IMR-90 (cell line): ENCODE measurements around the gene MERTK. TPM values are rescaled to one million over a fixed set of nuclear protein-coding genes. Genes with fewer than 3 reads are reported as not detected.

Source experiments
- ATAC-seq: fragments of 200-7000 bp; cut with Tn5 transposase; 2 replicates; pipeline ENCODE4 v1.9.1; 2020; ENCODE audit warnings: low read depth, mild to moderate bottlenecking, moderate library complexity
- BruUV-seq: library from RNA; stranded (reverse); fragments of 400-500 nt; replicated peaks from 2 replicates; lab custom pipeline; 2021; lab: Mats Ljungman, UMichigan
- CTCF ChIA-PET: fragments of 300-600 bp; formaldehyde crosslinking; extraction: SDS; loops from one replicate; lab custom pipeline; 2021; ENCODE audit warnings: antibody characterized with exemption; lab: Yijun Ruan, JAX
- POLR2A ChIA-PET: fragments of 300-600 bp; sonication (Branson Sonifier 250); formaldehyde crosslinking; loops from one replicate; lab custom pipeline; 2022; ENCODE audit warnings: antibody characterized with exemption; ENCODE audit not compliant: unreplicated experiment; lab: Charles Lee
- DNase-seq: peaks from one replicate; pipeline ENCODE4 v3.0.0; 2013
- H2AFZ ChIP-seq: replicated peaks from 2 replicates; pipeline ENCODE3; 2013; ENCODE audit warnings: low read length, mild to moderate bottlenecking; ENCODE audit not compliant: poor library complexity
- H2AK5ac ChIP-seq: 2 replicates; pipeline ENCODE4 v1.6.1; 2013; ENCODE audit warnings: low read depth, low read length, inconsistent platforms
- H2AK9ac ChIP-seq: replicated peaks from 2 replicates; pipeline ENCODE3; 2013; ENCODE audit warnings: mild to moderate bottlenecking, low read depth, low read length, moderate library complexity; ENCODE audit not compliant: poor library complexity
- H2BK120ac ChIP-seq: 2 replicates; pipeline ENCODE4 v1.6.1; 2013; ENCODE audit warnings: low read depth, low read length, inconsistent platforms
- H2BK15ac ChIP-seq: 3 replicates; pipeline ENCODE4 v1.6.1; 2013; ENCODE audit warnings: low read depth, low read length, inconsistent platforms
- H2BK20ac ChIP-seq: 2 replicates; pipeline ENCODE4 v1.6.1; 2013; ENCODE audit warnings: low read depth, mild to moderate bottlenecking, inconsistent platforms, low read length, moderate library complexity
- H2BK5ac ChIP-seq: 2 replicates; pipeline ENCODE4 v1.6.1; 2013; ENCODE audit warnings: mild to moderate bottlenecking, low read depth, low read length, inconsistent platforms; ENCODE audit not compliant: poor library complexity, severe bottlenecking
- H3K14ac ChIP-seq: replicated peaks from 2 replicates; pipeline ENCODE4 v1.6.1; 2013; ENCODE audit warnings: low read depth, low read length, inconsistent platforms
- H3K18ac ChIP-seq: 2 replicates; pipeline ENCODE4 v1.6.1; 2013; ENCODE audit warnings: low read depth, low read length, control low read depth
- H3K23ac ChIP-seq: 2 replicates; pipeline ENCODE4 v1.6.1; 2013; ENCODE audit warnings: low read depth, low read length, inconsistent platforms
- H3K27ac ChIP-seq: 2 replicates; pipeline ENCODE4 v1.5.1; 2013; ENCODE audit warnings: mild to moderate bottlenecking, control low read depth, low read length; ENCODE audit not compliant: insufficient read depth
- H3K27me3 ChIP-seq: 2 replicates; pipeline ENCODE4 v1.6.1; 2013; ENCODE audit warnings: low read length; ENCODE audit not compliant: control insufficient read depth, insufficient read depth
- H3K36me3 ChIP-seq: 2 replicates; pipeline ENCODE4 v1.6.1; 2013; ENCODE audit warnings: low read length, mixed read lengths; ENCODE audit not compliant: control insufficient read depth, insufficient read depth
- H3K4ac ChIP-seq: 2 replicates; pipeline ENCODE4 v1.6.1; 2013; ENCODE audit warnings: low read depth, low read length, inconsistent platforms
- H3K4me1 ChIP-seq: 2 replicates; pipeline ENCODE4 v1.6.1; 2013; ENCODE audit warnings: low read length, mixed read lengths; ENCODE audit not compliant: control insufficient read depth, insufficient read depth
- H3K4me2 ChIP-seq: 2 replicates; pipeline ENCODE4 v1.6.1; 2013; ENCODE audit warnings: low read depth, mild to moderate bottlenecking, control low read depth, low read length, moderate library complexity
- H3K4me3 ChIP-seq: 2 replicates; pipeline ENCODE4 v1.5.1; 2013; ENCODE audit warnings: low read depth, mild to moderate bottlenecking, control low read depth, low read length, moderate library complexity; ENCODE audit not compliant: insufficient read depth
- H3K56ac ChIP-seq: 2 replicates; pipeline ENCODE4 v1.6.1; 2013; ENCODE audit warnings: low read length, inconsistent platforms; ENCODE audit not compliant: insufficient read depth; ENCODE audit errors: extremely low read depth
- H3K79me1 ChIP-seq, 2 experiments: 2 replicates each; pipeline ENCODE4 v1.6.1; 2013; ENCODE audit warnings: low read length in 2 of 2, inconsistent platforms in 1 of 2, low read depth in 1 of 2
- H3K9ac ChIP-seq: 2 replicates; pipeline ENCODE4 v1.6.1; 2013; ENCODE audit warnings: low read depth, low read length, control low read depth
- H3K9me1 ChIP-seq: 2 replicates; pipeline ENCODE4 v1.6.1; 2013; ENCODE audit warnings: low read length, inconsistent platforms; ENCODE audit not compliant: insufficient read depth
- H3K9me3 ChIP-seq: 2 replicates; pipeline ENCODE4 v1.6.1; 2013; ENCODE audit warnings: low read length; ENCODE audit not compliant: control insufficient read depth, insufficient read depth
- H4K20me1 ChIP-seq: 2 replicates; pipeline ENCODE4 v1.6.1; 2013; ENCODE audit warnings: low read length, inconsistent platforms; ENCODE audit not compliant: insufficient read depth
- H4K5ac ChIP-seq: 2 replicates; pipeline ENCODE4 v1.6.1; 2013; ENCODE audit warnings: mild to moderate bottlenecking, low read depth, low read length, control low read depth
- H4K8ac ChIP-seq, 2 experiments: 2 replicates each; pipeline ENCODE4 v1.6.1; 2013; ENCODE audit warnings: low read depth in 2 of 2, low read length in 2 of 2, control low read depth in 1 of 2, inconsistent platforms in 1 of 2
- H4K91ac ChIP-seq: 2 replicates; pipeline ENCODE4 v1.6.1; 2013; ENCODE audit warnings: low read depth, low read length, inconsistent platforms; ENCODE audit not compliant: insufficient read depth
- BHLHE40 ChIP-seq: fragments of 150-350 bp; IDR thresholded peaks from 2 replicates; pipeline ENCODE4 v1.6.1; 2016; ENCODE audit warnings: mild to moderate bottlenecking, low read depth, low read length
- CEBPB ChIP-seq: IDR thresholded peaks from 2 replicates; pipeline ENCODE4 v1.6.1; 2012; ENCODE audit warnings: low read depth, low read length, improper control_type of control experiment
- CHD1 ChIP-seq: IDR thresholded peaks from 2 replicates; pipeline ENCODE4 v1.6.1; 2012; ENCODE audit warnings: low read depth, low read length, improper control_type of control experiment
- FOS ChIP-seq: fragments of 150-350 bp; IDR thresholded peaks from 2 replicates; pipeline ENCODE4 v1.6.1; 2016; ENCODE audit warnings: low read depth, low read length
- MAFK ChIP-seq: IDR thresholded peaks from 2 replicates; pipeline ENCODE4 v1.6.1; 2012; ENCODE audit warnings: low read depth, low read length, improper control_type of control experiment
- MXI1 ChIP-seq: IDR thresholded peaks from 2 replicates; pipeline ENCODE4 v1.6.1; 2012; ENCODE audit warnings: low read depth, mild to moderate bottlenecking, low read length, moderate library complexity, borderline replicate concordance
- RAD21 ChIP-seq: IDR thresholded peaks from 2 replicates; pipeline ENCODE4 v1.6.1; 2012; ENCODE audit warnings: low read length, improper control_type of control experiment
- RCOR1 ChIP-seq: IDR thresholded peaks from 2 replicates; pipeline ENCODE4 v1.6.1; 2012; ENCODE audit warnings: mild to moderate bottlenecking, low read length, improper control_type of control experiment; ENCODE audit not compliant: insufficient replicate concordance
- RFX5 ChIP-seq: IDR thresholded peaks from 2 replicates; pipeline ENCODE4 v1.8.0; 2012; ENCODE audit warnings: low read depth, mild to moderate bottlenecking, low read length, moderate library complexity
- SMC3 ChIP-seq: fragments of 150-350 bp; IDR thresholded peaks from 2 replicates; pipeline ENCODE4 v1.6.1; 2016; ENCODE audit warnings: low read depth, mild to moderate bottlenecking, antibody characterized with exemption, low read length, moderate library complexity
- WGBS, 2 experiments: methylation state at CpG; one replicate each; pipeline versions ENCODE4 v1.1.5 to v1.1.7; 2013; ENCODE audit warnings: missing lambda C conversion rate in 2 of 2; ENCODE audit not compliant: insufficient read length in 1 of 2; ENCODE audit errors: extremely low coverage in 2 of 2; 5-methylcytosine and 5-hydroxymethylcytosine counted together
- dilution Hi-C: fragments of 300-500 bp; cut with HindIII; formaldehyde crosslinking; loops from one replicate; pipeline ENCODE4 v1.14.3; 2018; ENCODE audit warnings: low sequenced_read_pairs; ENCODE audit not compliant: unreplicated experiment
- in situ Hi-C: fragments of 300-500 bp; cut with MboI; formaldehyde crosslinking; loops from 3 replicates; pipeline ENCODE4 v1.14.3; 2019; ENCODE audit warnings: low sequenced_read_pairs, inconsistent platforms, mixed read lengths
- intact Hi-C: fragments of 100-400 bp; cut with micrococcal nuclease; formaldehyde crosslinking; loops from 2 replicates; pipeline ENCODE4 v1.10.0; 2022
- polyA plus RNA-seq, 3 experiments: library from polyadenylated mRNA; depleted of rRNA; stranded (reverse); fragments of >200 nt; gene quantifications; 2 replicates each; pipeline ENCODE4 v1.2.3, GENCODE V29; 2012; ENCODE audit warnings: low replicate concordance in 1 of 3
- total RNA-seq: library from RNA; depleted of rRNA; stranded (reverse); fragments of >200 nt; gene quantifications from 2 replicates; pipeline ENCODE4 v1.2.3, GENCODE V29; 2012
- TF ChIP-seq, protein P1 (sequence below): fragments of 150-350 bp; IDR thresholded peaks from 2 replicates; pipeline ENCODE4 v1.6.1; 2016; ENCODE audit warnings: low read depth, mild to moderate bottlenecking, low read length, moderate library complexity, borderline replicate concordance
- TF ChIP-seq, protein P2 (sequence below): conservative IDR thresholded peaks from 2 replicates; pipeline ENCODE4 v1.5.1; 2012; ENCODE audit warnings: mild to moderate bottlenecking, low read depth, low read length, improper control_type of control experiment
- TF ChIP-seq, protein P3 (sequence below): fragments of 150-350 bp; IDR thresholded peaks from 2 replicates; pipeline ENCODE4 v1.6.1; 2017; ENCODE audit warnings: mild to moderate bottlenecking, antibody characterized with exemption, low read length, low read depth

MERTK gene
- total and polyA plus RNA-seq, 2 of the 4 experiments (the other 2 are of a cell fraction): 0.36 to 0.62 TPM

DNA sequence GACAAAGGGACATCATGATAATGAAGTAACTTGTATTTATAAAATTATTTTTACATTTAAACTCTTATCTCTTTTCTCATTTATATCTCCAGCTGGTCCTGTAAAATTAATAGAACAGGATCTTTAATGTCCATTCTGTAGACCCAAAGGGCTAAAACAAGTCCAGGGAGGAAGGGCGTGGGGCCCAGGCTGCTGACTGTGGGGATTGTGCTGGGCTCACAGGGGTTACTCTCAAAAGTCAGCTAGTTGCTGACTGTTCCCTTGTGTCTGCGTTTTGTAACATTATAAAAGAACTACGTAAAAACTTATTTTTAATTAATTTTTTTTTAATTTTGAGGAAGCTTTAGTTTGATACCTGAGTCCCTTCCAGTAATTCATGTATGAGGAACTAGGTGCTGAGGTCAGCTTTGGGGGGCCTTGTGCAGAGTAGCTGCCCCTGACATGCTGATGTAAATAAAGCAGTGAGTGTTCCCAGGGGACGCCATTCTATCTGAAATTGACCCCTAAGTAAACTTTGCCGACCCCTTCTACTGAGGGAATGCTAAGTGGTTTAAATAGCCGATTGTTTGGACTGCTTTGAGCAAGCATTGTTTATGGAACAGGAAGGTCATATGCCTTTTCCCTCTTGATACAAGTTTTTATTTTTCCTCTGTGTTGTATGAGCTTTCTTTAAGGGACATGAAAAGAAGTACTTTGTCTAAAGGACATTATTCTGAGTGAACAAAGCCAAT is 56.4 kb downstream of the MERTK start:
- no CpG with 5 or more reads among the region's 6 CpGs for WGBS, 2 experiments
- H3K4me1 ChIP-seq: no peaks in the 10 kb centered on the region
- no peak overlapping the region for H2BK15ac ChIP-seq
- H3K27ac ChIP-seq: no peak overlapping the region
- H2BK120ac ChIP-seq: no peak overlapping the region
- dilution Hi-C loops (no loop called here), in situ Hi-C loops (no loop called here), intact Hi-C loops (no loop called here)
- H3K79me1 ChIP-seq: no peaks in the 10 kb centered on the region
- H2BK20ac ChIP-seq: no peak overlapping the region
- H4K91ac ChIP-seq: no peak overlapping the region
- H4K20me1 ChIP-seq: no peaks in the 10 kb centered on the region
- DNase-seq: no peak
- TF ChIP-seq RFX5: no peak
- TF ChIP-seq CEBPB: no peak
- no peak for TF ChIP-seq RAD21
- TF ChIP-seq MXI1: no peak
- no peak for TF ChIP-seq CHD1
- no peak for TF ChIP-seq SMC3
- no peak for TF ChIP-seq RCOR1
- TF ChIP-seq, protein P1, sequence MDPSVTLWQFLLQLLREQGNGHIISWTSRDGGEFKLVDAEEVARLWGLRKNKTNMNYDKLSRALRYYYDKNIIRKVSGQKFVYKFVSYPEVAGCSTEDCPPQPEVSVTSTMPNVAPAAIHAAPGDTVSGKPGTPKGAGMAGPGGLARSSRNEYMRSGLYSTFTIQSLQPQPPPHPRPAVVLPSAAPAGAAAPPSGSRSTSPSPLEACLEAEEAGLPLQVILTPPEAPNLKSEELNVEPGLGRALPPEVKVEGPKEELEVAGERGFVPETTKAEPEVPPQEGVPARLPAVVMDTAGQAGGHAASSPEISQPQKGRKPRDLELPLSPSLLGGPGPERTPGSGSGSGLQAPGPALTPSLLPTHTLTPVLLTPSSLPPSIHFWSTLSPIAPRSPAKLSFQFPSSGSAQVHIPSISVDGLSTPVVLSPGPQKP: no peak
- no peak for TF ChIP-seq BHLHE40
- no peak for TF ChIP-seq FOS
- TF ChIP-seq, protein P2, sequence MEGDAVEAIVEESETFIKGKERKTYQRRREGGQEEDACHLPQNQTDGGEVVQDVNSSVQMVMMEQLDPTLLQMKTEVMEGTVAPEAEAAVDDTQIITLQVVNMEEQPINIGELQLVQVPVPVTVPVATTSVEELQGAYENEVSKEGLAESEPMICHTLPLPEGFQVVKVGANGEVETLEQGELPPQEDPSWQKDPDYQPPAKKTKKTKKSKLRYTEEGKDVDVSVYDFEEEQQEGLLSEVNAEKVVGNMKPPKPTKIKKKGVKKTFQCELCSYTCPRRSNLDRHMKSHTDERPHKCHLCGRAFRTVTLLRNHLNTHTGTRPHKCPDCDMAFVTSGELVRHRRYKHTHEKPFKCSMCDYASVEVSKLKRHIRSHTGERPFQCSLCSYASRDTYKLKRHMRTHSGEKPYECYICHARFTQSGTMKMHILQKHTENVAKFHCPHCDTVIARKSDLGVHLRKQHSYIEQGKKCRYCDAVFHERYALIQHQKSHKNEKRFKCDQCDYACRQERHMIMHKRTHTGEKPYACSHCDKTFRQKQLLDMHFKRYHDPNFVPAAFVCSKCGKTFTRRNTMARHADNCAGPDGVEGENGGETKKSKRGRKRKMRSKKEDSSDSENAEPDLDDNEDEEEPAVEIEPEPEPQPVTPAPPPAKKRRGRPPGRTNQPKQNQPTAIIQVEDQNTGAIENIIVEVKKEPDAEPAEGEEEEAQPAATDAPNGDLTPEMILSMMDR: no peak
- TF ChIP-seq, protein P3, sequence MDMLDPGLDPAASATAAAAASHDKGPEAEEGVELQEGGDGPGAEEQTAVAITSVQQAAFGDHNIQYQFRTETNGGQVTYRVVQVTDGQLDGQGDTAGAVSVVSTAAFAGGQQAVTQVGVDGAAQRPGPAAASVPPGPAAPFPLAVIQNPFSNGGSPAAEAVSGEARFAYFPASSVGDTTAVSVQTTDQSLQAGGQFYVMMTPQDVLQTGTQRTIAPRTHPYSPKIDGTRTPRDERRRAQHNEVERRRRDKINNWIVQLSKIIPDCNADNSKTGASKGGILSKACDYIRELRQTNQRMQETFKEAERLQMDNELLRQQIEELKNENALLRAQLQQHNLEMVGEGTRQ: no peak
- no peak for TF ChIP-seq MAFK
- no peak overlapping the region for H4K8ac ChIP-seq
- no peak overlapping the region for H2AK5ac ChIP-seq
- ChIA-PET CTCF (no interaction called here), POLR2A (no interaction called here)
- ATAC-seq: no peak
- no peak overlapping the region for H2AK9ac ChIP-seq
- no peak overlapping the region for H3K4me3 ChIP-seq
- no peak overlapping the region for H2AFZ ChIP-seq
- H3K18ac ChIP-seq: no peak overlapping the region
- H3K36me3 ChIP-seq: no peaks in the 10 kb centered on the region
- H3K9me3 ChIP-seq: no peaks in the 10 kb centered on the region
- no peak overlapping the region for H3K9ac ChIP-seq
- H3K14ac ChIP-seq: no peak overlapping the region
- no peak overlapping the region for H2BK5ac ChIP-seq
- no peak overlapping the region for H3K56ac ChIP-seq
- BruUV-seq: no TSS peak
- no peak overlapping the region for H3K23ac ChIP-seq
- H3K9me1 ChIP-seq: no peaks in the 10 kb centered on the region
- no peak overlapping the region for H3K4ac ChIP-seq
- H3K4me2 ChIP-seq: no peak overlapping the region
- H3K27me3 ChIP-seq: peaks cover 10% of the 10 kb centered on the region
- no peak overlapping the region; the same call in 1 of the 2 replicates for H4K5ac ChIP-seq
